HepG2 (cell line): ENCODE measurements around the gene SCARF1. TPM values are rescaled to one million over a fixed set of nuclear protein-coding genes. Genes with fewer than 3 reads are reported as not detected.

ENCODE experiments used
- ATAC-seq: fragments of 200-7000 bp; cut with Tn5 transposase; 3 replicates; pipeline ENCODE4 v1.9.1; 2020; ENCODE audit warnings: mild to moderate bottlenecking, moderate library complexity
- BruUV-seq: library from RNA; stranded (reverse); fragments of 400-500 nt; replicated peaks from 2 replicates; lab custom pipeline; 2021; lab: Mats Ljungman, UMichigan
- CTCF ChIA-PET: fragments of 300-600 bp; formaldehyde crosslinking; extraction: SDS; loops from one replicate; lab custom pipeline; 2021; ENCODE audit warnings: low total read pairs, inconsistent platforms, low intra/inter-chr PET ratio; lab: Yijun Ruan, JAX
- POLR2A ChIA-PET: fragments of 350-600 bp; sonication (Branson Sonifier 250); formaldehyde crosslinking; loops from one replicate; lab custom pipeline; 2020; ENCODE audit warnings: antibody characterized with exemption, inconsistent platforms; lab: Yijun Ruan, JAX
- DNase-seq: peaks from one replicate; pipeline ENCODE4 v3.0.0-alpha.2; 2015; ENCODE audit warnings: low spot score
- FAIRE-seq: peaks from 3 replicates; lab custom pipeline; 2011; peaks lifted over from hg19 to GRCh38; lab: Jason Lieb, UNC
- H2AFZ ChIP-seq: one replicate; pipeline ENCODE4 v1.6.1; 2011; ENCODE audit warnings: low read length, inconsistent platforms
- H3K27ac ChIP-seq: fragments of 300-600 bp; 3 replicates; pipeline ENCODE4 v1.8.0; 2011; ENCODE audit warnings: mixed run types, mild to moderate bottlenecking, mixed read lengths, low read length, inconsistent platforms; ENCODE audit not compliant: insufficient read depth; ENCODE audit errors: extremely low read length
- H3K27me3 ChIP-seq, 2 experiments: fragments of 200-600 bp in 1 of 2; 2 replicates in 1 of 2; 3 replicates in 1 of 2; pipeline versions ENCODE4 v1.6.0 to v1.8.0; 2011; ENCODE audit warnings: low read length in 2 of 2, mild to moderate bottlenecking in 2 of 2, moderate library complexity in 2 of 2, inconsistent platforms in 1 of 2; ENCODE audit not compliant: insufficient read depth in 2 of 2, control insufficient read depth in 1 of 2
- H3K36me3 ChIP-seq, 2 experiments: fragments of 200-600 bp in 1 of 2; replicated peaks in 1 of 2; 2 replicates in 1 of 2; 3 replicates in 1 of 2; pipeline versions ENCODE4 v1.5.1 to v1.8.0; 2011; ENCODE audit warnings: low read length in 2 of 2, inconsistent platforms in 1 of 2; ENCODE audit not compliant: insufficient read depth in 2 of 2, control insufficient read depth in 1 of 2
- H3K4me1 ChIP-seq: 2 replicates; pipeline ENCODE4 v1.5.1; 2012; ENCODE audit warnings: low read length, inconsistent platforms; ENCODE audit not compliant: insufficient read depth
- H3K4me2 ChIP-seq: 2 replicates; pipeline ENCODE4 v1.6.0; 2011; ENCODE audit warnings: low read depth, low read length, inconsistent platforms
- H3K4me3 ChIP-seq, 3 experiments: fragments of 200-600 bp in 1 of 3; sonication (generic), shearing (Covaris generic) in 1 of 3; replicated peaks in 1 of 3; 2 replicates each; pipeline ENCODE4 v1.5.1; 2011 to 2016; ENCODE audit warnings: low read length in 3 of 3, inconsistent platforms in 2 of 3, low read depth in 2 of 3, mild to moderate bottlenecking in 2 of 3, control low read depth in 1 of 3, mixed read lengths in 1 of 3; ENCODE audit not compliant: insufficient read depth in 1 of 3
- H3K79me2 ChIP-seq: one replicate; pipeline ENCODE4 v1.6.1; 2011; ENCODE audit warnings: low read length, inconsistent platforms; ENCODE audit not compliant: insufficient read depth
- H3K9ac ChIP-seq: 2 replicates; pipeline ENCODE4 v1.6.0; 2011; ENCODE audit warnings: mild to moderate bottlenecking, low read depth, low read length, inconsistent platforms; ENCODE audit not compliant: insufficient read depth
- H3K9me3 ChIP-seq: 2 replicates; pipeline ENCODE4 v1.5.1; 2012; ENCODE audit warnings: mild to moderate bottlenecking, low read length
- H4K20me1 ChIP-seq: 2 replicates; pipeline ENCODE4 v1.6.0; 2011; ENCODE audit warnings: inconsistent platforms, mild to moderate bottlenecking, low read length, moderate library complexity; ENCODE audit not compliant: insufficient read depth
- GMEB1 ChIP-seq: sonication (generic); formaldehyde crosslinking; IDR thresholded peaks from 2 replicates; pipeline ENCODE4 v1.5.1; 2020; ENCODE audit warnings: missing genetic modification reagents, mild to moderate bottlenecking, borderline replicate concordance
- NFIC ChIP-seq: IDR thresholded peaks from 2 replicates; pipeline ENCODE4 v1.6.1; 2012; ENCODE audit warnings: mild to moderate bottlenecking, low read length, inconsistent platforms
- NRL ChIP-seq: sonication (generic); formaldehyde crosslinking; IDR thresholded peaks from 2 replicates; pipeline ENCODE4 v1.5.0; 2020; ENCODE audit warnings: missing genetic modification reagents, mild to moderate bottlenecking, moderate library complexity, borderline replicate concordance
- ZFP1 ChIP-seq: IDR thresholded peaks from 2 replicates; pipeline ENCODE4 v1.6.1; 2016
- ZNF260 ChIP-seq: sonication (generic); formaldehyde crosslinking; IDR thresholded peaks from 2 replicates; pipeline ENCODE4 v1.4.0; 2020; ENCODE audit warnings: missing genetic modification reagents, low read depth, mild to moderate bottlenecking, borderline replicate concordance
- ZNF704 ChIP-seq: sonication (generic); formaldehyde crosslinking; IDR thresholded peaks from 2 replicates; pipeline ENCODE4 v1.8.1; 2023; ENCODE audit warnings: mild to moderate bottlenecking, inconsistent platforms, moderate library complexity, missing genetic modification reagents, borderline replicate concordance
- ZNF83 ChIP-seq: sonication (generic); formaldehyde crosslinking; IDR thresholded peaks from 2 replicates; pipeline ENCODE4 v1.4.0; 2020; ENCODE audit warnings: missing genetic modification reagents, mild to moderate bottlenecking, borderline replicate concordance
- WGBS: methylation state at CpG from one replicate; pipeline ENCODE4 v1.1.6; 2017; ENCODE audit warnings: low lambda C conversion rate; 5-methylcytosine and 5-hydroxymethylcytosine counted together
- in situ Hi-C: cut with HindIII; loops from 2 replicates; pipeline ENCODE4 v1.10.0; 2017; ENCODE audit warnings: low pct_unique_long_range_greater_than_20kb; ENCODE audit not compliant: extremely low pct_ligation_motif_present
- intact Hi-C: fragments of 100-400 bp; cut with micrococcal nuclease; formaldehyde crosslinking; loops from one replicate; pipeline ENCODE4 v1.10.0; 2022; ENCODE audit not compliant: unreplicated experiment
- polyA plus RNA-seq, 8 experiments: library from polyadenylated mRNA; depleted of rRNA in 3 of 8; stranded (reverse) in 7 of 8; unstranded in 1 of 8; fragments of >200 nt; fragmentation: Illumina TruSeq in 4 of 8; extraction: Trizol in 4 of 8; gene quantifications; 2 replicates each; pipeline versions ENCODE4 v1.2.1 to v1.2.3, GENCODE V29; 2011 to 2016; ENCODE audit warnings: low read depth in 4 of 8, missing spikeins in 1 of 8, mixed read lengths in 1 of 8; ENCODE audit not compliant: insufficient read depth in 1 of 8
- total RNA-seq, 5 experiments: library from RNA; depleted of rRNA; stranded (reverse); fragments of >200 nt; fragmentation: Illumina TruSeq; extraction: Trizol; gene quantifications; 2 replicates each; pipeline ENCODE4 v1.2.3, GENCODE V29; 2016; ENCODE audit warnings: low read depth in 1 of 5

The SCARF1 gene
- total and polyA plus RNA-seq, 2 of the 13 experiments (the other 11 are each of a cell fraction or from before 2014, with no cell fraction given) = 0.24 to 0.71 TPM

DNA sequence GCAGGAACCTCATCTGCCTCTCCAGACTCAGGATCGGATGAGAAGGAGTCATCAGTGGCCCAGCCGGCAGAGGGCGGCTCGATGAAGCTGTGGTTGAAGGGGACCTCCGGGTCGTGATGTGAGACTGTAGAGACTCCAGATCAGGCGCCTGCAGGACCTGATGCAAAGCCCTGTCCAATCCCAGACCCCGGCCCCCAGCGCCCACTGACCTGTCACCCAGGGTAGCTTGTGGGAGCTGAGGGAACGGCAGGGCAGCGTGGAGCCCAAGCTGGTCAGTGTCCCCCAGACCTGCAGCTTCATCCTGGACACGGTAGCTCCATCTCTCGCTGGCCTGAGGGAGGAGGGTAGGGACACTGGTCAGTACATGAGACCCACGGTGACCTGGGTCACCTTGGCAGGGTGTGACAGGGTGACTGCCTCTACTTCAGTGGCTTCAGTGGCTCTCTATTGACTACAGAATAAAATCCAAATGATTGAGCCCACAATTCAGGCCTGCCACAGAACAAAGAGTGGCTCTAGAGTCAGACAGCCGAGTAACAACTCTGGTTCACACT is 8.7 kb downstream of the SCARF1 start:
- no peaks in the 10 kb centered on the region for H4K20me1 ChIP-seq
- peaks cover 5 to 44% of the 10 kb centered on the region in 2 experiments; a peak in 4 of 5 replicates for H3K27me3 ChIP-seq
- POLR2A ChIA-PET = interaction anchor here (1.0 to 1.2 kb wide), 2 partner anchors 9 to 59 kb away, joined by 3 to 4 read pairs; partner anchors contain the start of gene SLC43A2
- H3K4me2 ChIP-seq = no peak overlapping the region
- no peak overlapping the region for H3K4me3 ChIP-seq
- no peak overlapping the region for H3K9ac ChIP-seq
- CTCF ChIA-PET = no interaction called here
- BruUV-seq = no TSS peak
- intact Hi-C loops (no loop called here), in situ Hi-C loops (no loop called here)
- H3K36me3 ChIP-seq = no peaks in the 10 kb centered on the region
- H3K79me2 ChIP-seq = no peaks in the 10 kb centered on the region
- FAIRE-seq = no peak
- DNase-seq = no peak
- WGBS = 26% methylated on average over 6 of the region's 15 CpGs
- no peaks in the 10 kb centered on the region for H3K9me3 ChIP-seq
- H3K27ac ChIP-seq = no peak overlapping the region
- ATAC-seq = peak; percentile 28
- TF ChIP-seq GMEB1 (CRISPR knock-in tag) = no peak
- no peak for TF ChIP-seq ZNF260 (CRISPR knock-in tag)
- TF ChIP-seq ZNF704 = no peak
- TF ChIP-seq ZNF83 (CRISPR knock-in tag) = no peak
- no peak for TF ChIP-seq NRL (CRISPR knock-in tag)
- TF ChIP-seq ZFP1 (CRISPR knock-in tag) = no peak
- no peak for TF ChIP-seq NFIC
- peaks cover 37% of the 10 kb centered on the region for H3K4me1 ChIP-seq
- H2AFZ ChIP-seq = no peak overlapping the region
